SK-MEL-5 (cell line): ENCODE results near the gene ZFYVE28. TPM values are rescaled to one million over a fixed set of nuclear protein-coding genes. Genes with fewer than 3 reads are reported as not detected.

Experiments
- DNase-seq: peaks from one replicate; pipeline ENCODE4 v3.0.0-alpha.2; 2016; ENCODE audit warnings: low read depth, low spot score
- in situ Hi-C: cut with HindIII; loops from 2 replicates; pipeline ENCODE4 v1.10.0; 2016; ENCODE audit warnings: low sequenced_read_pairs, high pct_unique_total_duplicates, low pct_unique_long_range_greater_than_20kb
- total RNA-seq: library from RNA; depleted of rRNA; stranded (reverse); fragments of >200 nt; shearing (Covaris generic); gene quantifications from 2 replicates; pipeline ENCODE4 v1.2.3, GENCODE V29; 2014

The ZFYVE28 gene
- total RNA-seq, 1 experiment from 2014 or later = 3.1 TPM

DNA sequence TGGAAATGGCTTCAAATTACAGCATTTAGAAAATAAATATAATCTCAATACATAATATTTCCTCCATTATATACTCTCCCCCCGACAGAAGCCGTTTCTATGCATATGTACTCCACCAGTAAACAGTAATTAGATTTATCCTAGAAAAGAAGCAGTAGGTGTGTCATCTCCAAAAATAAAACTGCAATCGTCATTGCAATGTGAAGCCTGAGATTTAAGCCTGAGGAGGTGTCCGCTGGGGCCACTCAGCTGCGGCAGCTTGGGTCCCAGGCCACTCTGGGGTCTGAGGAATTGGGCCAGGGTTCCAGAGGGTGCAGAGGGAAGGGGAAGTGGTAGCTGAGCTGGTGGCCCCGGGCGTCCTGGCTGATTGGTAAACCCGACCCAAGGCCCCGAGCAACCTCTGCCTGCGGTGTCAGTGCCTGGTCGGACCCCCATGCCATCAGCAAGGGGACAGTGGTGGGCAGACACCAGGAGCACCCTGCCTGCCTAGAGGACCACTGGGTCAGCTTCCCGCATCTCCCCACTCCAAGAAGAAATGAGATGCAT, 148.8 kb downstream of the ZFYVE28 start:
- DNase-seq = no peak
- in situ Hi-C loops = no loop called here

- in situ Hi-C loops = no loop called here
- DNase-seq = no peak
Measured at GRCh38 chr4:2269206-2269531, 149.3 kb downstream of the ZFYVE28 start.

- DNase-seq = no peak
- in situ Hi-C loops = no loop called here
Measured at GRCh38 chr4:2268357-2269205, 149.9 kb downstream of the ZFYVE28 start.

DNA sequence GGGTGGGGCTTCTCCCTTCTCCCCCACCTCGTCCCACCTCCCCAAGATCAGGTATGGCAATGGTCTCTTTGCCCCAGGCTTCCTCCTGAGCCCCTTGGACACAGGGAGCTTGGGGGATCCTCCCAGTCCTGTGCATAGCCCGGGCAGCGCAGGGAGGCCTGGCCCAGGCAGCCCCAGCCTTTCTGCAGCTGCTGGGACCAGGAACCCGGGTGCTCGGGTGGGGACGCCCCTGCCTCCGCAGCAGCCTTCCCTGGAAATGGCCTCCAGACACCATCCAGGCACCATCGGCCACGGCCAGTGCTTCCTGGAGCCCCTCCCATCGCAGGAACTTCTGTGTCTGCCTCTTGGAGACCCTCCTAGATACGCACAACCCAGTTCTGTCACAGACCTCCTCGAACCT, 150.6 kb downstream of the ZFYVE28 start:
- in situ Hi-C loops = no loop called here
- no peak for DNase-seq

GRCh38 chr4:2267320-2267811, 151.1 kb downstream of the ZFYVE28 start:
- no peak for DNase-seq
- in situ Hi-C loops = no loop called here

GRCh38 chr4:2266821-2267220, 151.6 kb downstream of the ZFYVE28 start:
- no peak for DNase-seq
- in situ Hi-C loops = no loop called here

- no peak for DNase-seq
- in situ Hi-C loops = no loop called here
Measured at GRCh38 chr4:2266181-2266580, 152.3 kb downstream of the ZFYVE28 start.

GRCh38 chr4:2265113-2266110, 153.0 kb downstream of the ZFYVE28 start:
- in situ Hi-C loops = no loop called here
- no peak for DNase-seq

- in situ Hi-C loops = no loop called here
- no peak for DNase-seq
Measured at GRCh38 chr4:2264481-2265041, 153.9 kb downstream of the ZFYVE28 start.

DNA sequence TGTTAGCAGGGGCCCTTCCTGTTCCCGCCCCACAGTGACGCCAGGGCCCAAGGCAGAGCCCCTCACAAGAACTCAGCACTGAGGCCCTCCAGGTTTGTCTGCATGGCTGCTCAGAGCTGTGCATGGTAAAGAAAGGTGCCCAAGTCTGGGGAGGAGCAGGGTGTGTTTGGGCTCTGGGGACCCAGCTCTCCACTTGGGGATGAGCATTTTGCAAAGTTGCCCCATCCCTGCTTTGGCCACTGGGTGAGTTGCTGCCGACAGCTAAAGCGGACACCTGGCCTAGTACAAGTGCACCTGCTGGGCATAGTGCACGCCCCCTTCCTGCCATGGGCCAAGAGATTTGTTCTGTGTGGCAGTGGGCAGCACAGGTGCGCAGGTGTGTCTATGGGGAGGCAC, 154.5 kb downstream of the ZFYVE28 start:
- in situ Hi-C loops = no loop called here
- DNase-seq = no peak

- DNase-seq = no peak
- in situ Hi-C loops = no loop called here
Measured at GRCh38 chr4:2262944-2263250, 155.5 kb downstream of the ZFYVE28 start.

DNA sequence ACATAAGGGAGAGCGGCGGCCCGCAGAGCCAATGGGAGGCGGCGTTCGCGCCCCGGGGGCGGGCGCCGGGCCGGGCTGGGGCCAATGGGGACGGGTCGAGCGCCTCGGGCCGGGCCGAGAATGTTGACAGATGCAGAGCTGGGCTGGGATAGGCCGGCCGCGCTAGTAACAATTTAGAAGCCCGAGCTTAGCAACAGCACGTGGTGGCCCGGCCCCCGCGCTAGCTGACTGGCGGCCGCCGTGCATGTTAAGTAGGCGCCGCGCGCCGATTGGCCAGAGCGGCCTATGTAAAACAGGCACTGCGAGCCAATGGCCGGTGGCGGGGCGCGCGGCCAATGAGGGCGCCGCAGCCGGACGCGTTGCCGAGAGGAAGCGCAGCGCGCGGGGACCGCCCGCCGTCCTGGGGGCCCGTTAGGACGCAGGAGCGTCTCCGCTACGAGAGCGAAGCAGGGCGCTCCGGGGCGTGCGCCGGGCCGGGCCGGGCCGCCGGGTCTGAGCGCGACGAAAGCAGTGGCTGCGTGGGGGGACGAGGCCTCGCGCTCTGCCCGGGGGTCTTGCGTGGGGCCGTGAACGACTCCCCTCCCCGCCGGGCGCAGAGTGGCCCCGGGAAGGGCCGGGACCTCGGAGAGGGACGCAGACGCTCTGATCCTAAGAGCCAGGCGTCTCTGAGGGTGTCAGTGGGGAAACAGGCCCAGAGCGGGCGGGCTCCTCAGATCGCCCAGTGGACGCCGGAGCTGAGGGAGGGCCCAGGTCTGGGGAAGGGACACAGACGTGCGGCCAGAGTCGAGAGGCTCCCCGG, 156.1 kb downstream of the ZFYVE28 start:
- in situ Hi-C loops = no loop called here
- DNase-seq = peak; percentile 98

DNA sequence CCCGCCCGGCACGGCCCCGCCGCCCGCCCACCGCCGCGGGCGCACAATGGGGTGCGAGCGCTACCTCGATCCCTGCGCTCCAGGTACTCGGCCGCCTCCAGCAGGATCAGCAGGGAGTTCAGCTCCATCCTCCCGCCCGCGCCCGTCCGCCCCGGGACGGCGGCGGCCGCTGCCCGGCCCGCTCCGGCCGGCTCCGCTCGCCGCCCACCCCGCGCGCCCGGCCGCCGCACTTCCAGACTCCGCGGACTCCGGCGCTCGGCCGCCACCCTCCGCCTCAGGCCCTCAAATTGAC, 156.6 kb downstream of the ZFYVE28 start, which contains the start of gene MXD4:
Gene MXD4 (minus strand): TSS at position 257 of the 292 bp plus-strand sequence. CDS start 129 bp downstream, at position 128.
- in situ Hi-C loops = no loop called here
- DNase-seq = no peak

- in situ Hi-C loops = no loop called here
- DNase-seq = peak; percentile 31
Measured at GRCh38 chr4:2261110-2261852, 157.2 kb downstream of the ZFYVE28 start.

DNA sequence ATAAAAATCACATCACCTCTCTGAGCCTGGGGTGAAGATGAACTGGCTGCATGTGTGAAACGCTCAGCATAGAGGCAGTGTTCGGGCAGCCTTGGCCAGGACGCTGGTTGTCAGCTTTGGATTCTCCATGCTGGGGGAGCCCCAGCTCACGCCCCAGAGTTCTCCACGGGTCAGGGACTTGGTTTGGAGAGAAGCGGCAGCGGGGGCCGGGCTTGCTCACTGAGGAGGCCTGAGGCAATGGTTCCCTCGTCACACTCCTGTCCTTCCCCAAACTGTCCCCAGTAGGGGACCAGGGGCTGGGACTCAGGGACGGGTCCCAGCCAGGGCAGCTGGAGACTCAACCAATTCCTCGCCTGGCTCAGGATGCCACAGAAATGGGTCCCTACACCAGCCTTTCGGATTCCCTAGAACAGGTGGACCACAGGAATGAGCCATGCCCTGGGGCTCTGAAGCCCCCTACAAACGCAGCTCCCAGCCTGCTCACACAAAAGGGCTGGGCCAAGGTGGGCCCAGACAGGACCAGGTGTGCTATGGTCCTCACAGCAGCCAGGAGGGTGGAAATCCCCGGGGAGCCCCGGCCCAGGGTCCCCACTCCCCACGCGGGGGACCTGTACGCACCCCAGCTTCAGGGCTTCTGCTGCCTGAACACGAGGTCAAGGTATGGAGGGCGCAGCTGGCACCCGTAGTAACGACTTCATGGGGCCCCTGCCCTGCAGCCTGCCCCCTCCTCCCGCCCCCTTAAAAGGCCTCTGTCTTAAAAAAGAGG, 157.9 kb downstream of the ZFYVE28 start:
- in situ Hi-C loops = no loop called here
- DNase-seq = no peak
